ENCODE measurements around the gene BSND. TPM values are rescaled to one million over a fixed set of nuclear protein-coding genes. Genes with fewer than 3 reads are reported as not detected.

The BSND gene
- total and polyA plus RNA-seq, 3 experiments from 2014 or later = not detected

DNA sequence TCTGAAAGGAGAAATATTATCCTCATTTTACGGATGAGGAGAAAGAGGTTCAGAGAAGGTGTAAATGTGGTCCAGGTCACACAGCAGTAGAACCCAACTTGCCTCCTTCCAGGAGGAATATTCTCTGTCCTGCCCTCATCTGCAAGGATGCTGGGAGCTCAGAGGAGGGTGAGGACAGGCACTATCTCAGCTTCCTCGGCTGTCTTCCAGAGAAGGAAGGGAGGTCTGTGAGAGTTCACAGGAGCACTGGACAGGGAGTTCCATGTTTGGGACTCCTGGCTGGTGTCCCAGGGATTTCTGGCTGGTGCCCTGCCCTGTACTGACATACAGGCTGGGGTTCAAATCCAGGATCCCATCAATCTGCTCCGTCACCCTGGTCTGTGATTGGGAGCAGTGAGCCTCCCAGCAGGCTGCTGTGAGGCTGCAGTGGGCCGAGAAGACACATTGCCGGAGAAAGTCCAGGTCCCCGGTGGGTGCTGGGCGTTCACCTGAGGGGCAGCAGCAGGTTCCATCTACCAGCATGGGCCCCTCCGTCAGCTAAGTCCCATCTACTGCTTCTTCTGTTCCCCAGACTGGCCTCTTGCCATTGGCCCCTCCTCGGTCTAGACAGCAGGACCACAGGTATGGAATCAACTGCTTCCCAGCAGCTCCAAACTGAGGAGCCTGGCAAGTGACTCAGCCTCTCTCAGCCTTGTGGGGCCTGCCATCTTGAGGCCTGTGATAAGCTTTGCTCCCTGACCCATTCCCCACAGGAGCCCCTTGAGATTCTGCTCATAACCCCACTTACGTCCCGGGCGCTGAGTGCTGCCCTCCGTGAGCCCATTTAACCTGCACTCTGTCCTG lies 8.5 kb upstream of the BSND start:
- H3K27ac ChIP-seq (ENCODE audit: low read depth, low read length) = no peak overlapping the region
- ChIA-PET POLR2A (no interaction called here), CTCF (interaction anchor here (1.8 to 1.9 kb wide), 2 partner anchors 40 to 45 kb away, joined by 4 to 6 read pairs; no protein-coding TSS in a partner anchor)
- Mint-ChIP-seq H3K4me3 (no peak overlapping the region), H3K4me1 (peaks cover 5 to 6% (median 6%) of the 10 kb centered on the region in 3 donors), H3K9me3 (no peaks in the 10 kb centered on the region), H3K36me3 (peaks cover 0 to 1% (median 0%) of the 10 kb centered on the region in 3 donors), H3K27me3 (peaks cover 2 to 8% of the 10 kb centered on the region in 2 donors), H3K27ac (peak overlapping the region in 2 of 8 donors; percentile 14 to 35)
- H3K27me3 ChIP-seq (ENCODE audit: insufficient read depth, low read length, poor library complexity, severe bottlenecking) = no peaks in the 10 kb centered on the region
- H3K4me1 ChIP-seq (ENCODE audit: insufficient read depth, low read length) = peaks cover 2% of the 10 kb centered on the region
- no peaks in the 10 kb centered on the region for H3K9me3 ChIP-seq (ENCODE audit: low read length)
- no peaks in the 10 kb centered on the region for H3K36me3 ChIP-seq (ENCODE audit: insufficient read depth, low read length)
- H3K4me3 ChIP-seq (ENCODE audit: low read length) = no peak overlapping the region
- no peak for DNase-seq

GRCh38 chr1:54990916-54991315 lies 7.8 kb upstream of the BSND start:
- H3K9me3 Mint-ChIP-seq = no peaks in the 10 kb centered on the region
- Histone ChIP-seq H3K9me3 (ENCODE audit: low read length) (no peaks in the 10 kb centered on the region), H3K36me3 (ENCODE audit: insufficient read depth, low read length) (no peaks in the 10 kb centered on the region), H3K27ac (ENCODE audit: low read depth, low read length) (no peak overlapping the region), H3K4me3 (ENCODE audit: low read length) (no peak overlapping the region), H3K27me3 (ENCODE audit: insufficient read depth, low read length, poor library complexity, severe bottlenecking) (no peaks in the 10 kb centered on the region), H3K4me1 (ENCODE audit: insufficient read depth, low read length) (peaks cover 10% of the 10 kb centered on the region)
- peaks cover 0 to 1% (median 0%) of the 10 kb centered on the region in 3 donors for H3K36me3 Mint-ChIP-seq
- peaks cover 12 to 13% (median 13%) of the 10 kb centered on the region in 3 donors for H3K4me1 Mint-ChIP-seq
- DNase-seq = no peak
- H3K4me3 Mint-ChIP-seq = no peak overlapping the region
- ChIA-PET CTCF (interaction anchor here (1.8 to 1.9 kb wide), 2 partner anchors 40 to 46 kb away, joined by 4 to 6 read pairs; no protein-coding TSS in a partner anchor), POLR2A (no interaction called here)
- peak overlapping the region in 3 of 8 donors; percentile 14 to 83 (median 40) for H3K27ac Mint-ChIP-seq
- H3K27me3 Mint-ChIP-seq = peaks cover 6 to 11% of the 10 kb centered on the region in 2 donors

GRCh38 chr1:54991939-54992338 lies 6.8 kb upstream of the BSND start:
- Histone ChIP-seq H3K27me3 (ENCODE audit: insufficient read depth, low read length, poor library complexity, severe bottlenecking) (peaks cover 1% of the 10 kb centered on the region), H3K4me1 (ENCODE audit: insufficient read depth, low read length) (peaks cover 16% of the 10 kb centered on the region), H3K4me3 (ENCODE audit: low read length) (no peak overlapping the region), H3K27ac (ENCODE audit: low read depth, low read length) (no peak overlapping the region), H3K36me3 (ENCODE audit: insufficient read depth, low read length) (no peaks in the 10 kb centered on the region), H3K9me3 (ENCODE audit: low read length) (no peaks in the 10 kb centered on the region)
- CTCF ChIA-PET = interaction anchor here (1.8 kb wide), 1 partner anchor 47 kb away, joined by 4 read pairs; no protein-coding TSS in a partner anchor
- H3K27ac Mint-ChIP-seq = peak overlapping the region in 4 of 8 donors; percentile 3 to 91 (median 56)
- peaks cover 9 to 20% of the 10 kb centered on the region in 2 donors for H3K27me3 Mint-ChIP-seq
- no peak overlapping the region for H3K4me3 Mint-ChIP-seq
- H3K9me3 Mint-ChIP-seq = no peaks in the 10 kb centered on the region
- H3K36me3 Mint-ChIP-seq = peaks cover 0 to 1% (median 0%) of the 10 kb centered on the region in 3 donors
- POLR2A ChIA-PET = no interaction called here
- DNase-seq = no peak
- H3K4me1 Mint-ChIP-seq = peaks cover 22 to 23% (median 22%) of the 10 kb centered on the region in 3 donors

DNA sequence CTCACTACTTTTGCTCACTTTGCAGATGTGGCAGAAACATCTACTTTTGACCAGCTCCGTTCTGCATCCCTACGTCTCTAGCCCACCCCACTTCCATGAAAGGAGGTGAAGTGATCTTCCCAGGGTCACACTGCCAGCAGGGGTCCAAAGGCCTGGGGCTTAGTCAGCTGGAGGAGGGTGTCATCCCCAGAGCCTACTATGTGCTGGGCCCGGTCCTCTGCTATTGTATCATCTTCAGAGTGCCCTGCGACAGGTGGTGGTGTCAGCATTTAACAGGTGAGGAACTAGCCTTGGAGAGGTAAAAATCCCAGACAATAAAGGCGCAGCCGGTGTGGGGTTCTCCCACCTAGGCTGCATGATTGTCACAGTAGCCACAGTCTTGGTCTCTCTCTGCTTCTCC lies 5.6 kb upstream of the BSND start:
- no peak overlapping the region for H3K4me3 ChIP-seq (ENCODE audit: low read length)
- Mint-ChIP-seq H3K27me3 (peaks cover 19 to 32% of the 10 kb centered on the region in 2 donors), H3K27ac (peak overlapping the region in 3 of 8 donors; percentile 29 to 78 (median 40)), H3K4me3 (no peak overlapping the region), H3K9me3 (no peaks in the 10 kb centered on the region), H3K4me1 (peaks cover 22 to 30% (median 26%) of the 10 kb centered on the region in 3 donors), H3K36me3 (peaks cover 0 to 1% (median 0%) of the 10 kb centered on the region in 3 donors)
- peaks cover 21% of the 10 kb centered on the region for H3K4me1 ChIP-seq (ENCODE audit: insufficient read depth, low read length)
- H3K36me3 ChIP-seq (ENCODE audit: insufficient read depth, low read length) = no peaks in the 10 kb centered on the region
- H3K9me3 ChIP-seq (ENCODE audit: low read length) = no peaks in the 10 kb centered on the region
- DNase-seq = no peak
- CTCF ChIA-PET = no interaction called here
- H3K27me3 ChIP-seq (ENCODE audit: insufficient read depth, low read length, poor library complexity, severe bottlenecking) = peaks cover 13% of the 10 kb centered on the region
- POLR2A ChIA-PET = no interaction called here
- no peak overlapping the region for H3K27ac ChIP-seq (ENCODE audit: low read depth, low read length)

DNA sequence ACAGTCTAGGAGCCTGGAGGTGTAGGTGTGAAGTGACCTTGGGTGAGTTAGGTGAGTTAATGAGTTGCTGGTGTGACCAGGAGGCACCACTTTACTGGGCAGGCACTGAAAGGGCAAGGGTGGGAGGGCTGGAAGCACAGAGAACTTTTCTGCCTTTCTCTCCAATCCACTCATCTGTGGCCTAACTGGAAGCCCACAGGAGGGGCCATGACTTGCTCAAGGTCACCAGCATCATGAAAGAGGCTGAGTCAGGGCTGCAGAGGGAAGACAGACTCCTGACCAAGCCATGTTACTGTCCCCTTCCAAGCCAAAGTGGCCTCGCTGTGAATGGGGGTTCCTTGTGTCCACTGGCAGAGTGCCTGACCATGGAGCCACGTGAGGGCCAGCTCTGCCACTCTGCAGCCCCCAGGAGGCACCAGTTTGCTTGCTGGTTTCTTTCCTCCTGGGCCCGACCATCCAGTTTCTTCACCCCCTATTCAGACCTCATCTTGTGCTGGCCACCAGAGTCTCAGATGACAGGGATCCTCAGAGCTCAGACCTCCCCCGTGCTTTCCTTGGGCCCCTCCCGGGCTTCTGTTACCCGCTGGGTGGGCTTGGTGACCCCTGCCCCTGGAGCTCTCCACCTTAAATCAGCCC lies 4.3 kb upstream of the BSND start:
- POLR2A ChIA-PET = no interaction called here
- Histone ChIP-seq H3K4me3 (ENCODE audit: low read length) (no peak overlapping the region), H3K27me3 (ENCODE audit: insufficient read depth, low read length, poor library complexity, severe bottlenecking) (peaks cover 17% of the 10 kb centered on the region), H3K9me3 (ENCODE audit: low read length) (no peaks in the 10 kb centered on the region), H3K4me1 (ENCODE audit: insufficient read depth, low read length) (peaks cover 21% of the 10 kb centered on the region), H3K27ac (ENCODE audit: low read depth, low read length) (no peak overlapping the region), H3K36me3 (ENCODE audit: insufficient read depth, low read length) (no peaks in the 10 kb centered on the region)
- Mint-ChIP-seq H3K4me1 (peaks cover 22 to 30% (median 26%) of the 10 kb centered on the region in 3 donors), H3K36me3 (no peaks in the 10 kb centered on the region), H3K27ac (peak overlapping the region in 7 of 8 donors; percentile 71 to 90 (median 80)), H3K9me3 (no peaks in the 10 kb centered on the region), H3K27me3 (peaks cover 22 to 43% of the 10 kb centered on the region in 2 donors), H3K4me3 (no peak overlapping the region)
- CTCF ChIA-PET = interaction anchor here (7.5 kb wide), 1 partner anchor 47 kb away, joined by 111 read pairs; no protein-coding TSS in a partner anchor
- peak in 1 of 5 donors; percentile 23 for DNase-seq

GRCh38 chr1:54995013-54995760 lies 3.5 kb upstream of the BSND start:
- H3K9me3 ChIP-seq (ENCODE audit: low read length) = no peaks in the 10 kb centered on the region
- Mint-ChIP-seq H3K4me1 (peaks cover 22 to 30% (median 26%) of the 10 kb centered on the region in 3 donors), H3K9me3 (no peaks in the 10 kb centered on the region), H3K27me3 (peaks cover 25 to 48% of the 10 kb centered on the region in 2 donors), H3K4me3 (peak overlapping the region; percentile 1 to 80 (median 71)), H3K27ac (peak overlapping the region; percentile 4 to 98 (median 74)), H3K36me3 (no peaks in the 10 kb centered on the region)
- H3K27ac ChIP-seq (ENCODE audit: low read depth, low read length) = no peak overlapping the region
- H3K4me3 ChIP-seq (ENCODE audit: low read length) = no peak overlapping the region
- H3K27me3 ChIP-seq (ENCODE audit: insufficient read depth, low read length, poor library complexity, severe bottlenecking) = peaks cover 17% of the 10 kb centered on the region
- no peaks in the 10 kb centered on the region for H3K36me3 ChIP-seq (ENCODE audit: insufficient read depth, low read length)
- CTCF ChIA-PET = interaction anchor here (1.0 to 7.5 kb wide), 4 partner anchors 8 to 48 kb away, joined by 3 to 111 read pairs (median 6); no protein-coding TSS in a partner anchor
- POLR2A ChIA-PET = no interaction called here
- peaks cover 21% of the 10 kb centered on the region for H3K4me1 ChIP-seq (ENCODE audit: insufficient read depth, low read length)
- DNase-seq = peak in 1 of 5 donors; percentile 43

DNA sequence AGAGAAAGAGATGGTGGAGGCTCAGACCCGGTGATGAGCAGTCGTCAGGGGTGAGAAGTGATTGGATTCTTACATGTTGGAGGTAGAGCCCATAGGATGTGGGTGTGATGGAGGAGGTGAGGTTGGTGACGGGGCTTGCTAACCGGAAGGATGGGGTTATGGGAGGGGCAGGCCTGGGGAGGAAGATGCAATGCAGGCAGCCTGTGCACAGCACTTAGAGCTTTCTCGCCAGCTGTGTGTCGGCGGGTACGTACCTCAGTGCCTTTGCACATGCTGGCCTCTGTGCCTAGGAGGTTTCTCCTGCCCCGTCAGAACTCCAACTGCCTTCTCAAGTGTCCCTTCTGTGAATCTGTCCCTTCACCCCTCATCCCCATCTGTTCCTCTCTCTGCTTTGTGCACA lies 2.9 kb upstream of the BSND start:
- H3K27ac ChIP-seq (ENCODE audit: low read depth, low read length) = no peak overlapping the region

More for the DNA sequence above, 2.9 kb upstream of the BSND start:
- Histone ChIP-seq H3K27me3 (ENCODE audit: insufficient read depth, low read length, poor library complexity, severe bottlenecking) (peaks cover 17% of the 10 kb centered on the region), H3K4me1 (ENCODE audit: insufficient read depth, low read length) (peaks cover 21% of the 10 kb centered on the region), H3K36me3 (ENCODE audit: insufficient read depth, low read length) (no peaks in the 10 kb centered on the region), H3K9me3 (ENCODE audit: low read length) (no peaks in the 10 kb centered on the region), H3K4me3 (ENCODE audit: low read length) (no peak overlapping the region)
- H3K9me3 Mint-ChIP-seq = no peaks in the 10 kb centered on the region
- peaks cover 25 to 51% of the 10 kb centered on the region in 2 donors for H3K27me3 Mint-ChIP-seq
- ChIA-PET CTCF (interaction anchor here (0.6 to 7.5 kb wide), 9 partner anchors 9 to 49 kb away, joined by 3 to 111 read pairs (median 4); no protein-coding TSS in a partner anchor), POLR2A (interaction anchor here (1.1 kb wide), 1 partner anchor 24 kb away, joined by 5 read pairs; no protein-coding TSS in a partner anchor)
- peak overlapping the region; percentile 1 to 98 (median 74) for H3K27ac Mint-ChIP-seq
- no peaks in the 10 kb centered on the region for H3K36me3 Mint-ChIP-seq
- H3K4me1 Mint-ChIP-seq = peaks cover 22 to 30% (median 26%) of the 10 kb centered on the region in 3 donors
- peak; percentile 19 to 70 (median 31) for DNase-seq
- H3K4me3 Mint-ChIP-seq = peak overlapping the region; percentile 1 to 84 (median 74)

Measured in CD8-positive, alpha-beta memory T cell (primary cell).